ENCODE measurements around the gene NDRG3.
"Not testable (repeated sequence)": the region's sequence is repeated elsewhere in the genome, so short reads cannot be mapped to it uniquely, and the experiment has no call there.

Gene NDRG3

GRCh38 chr20:36644032-36644705, 101.7 kb downstream of the NDRG3 start:
- no peak for DNase-seq (ENCODE audit: low read depth)

- DNase-seq (ENCODE audit: low read depth), result no peak
These were observed 103.8 kb downstream of the NDRG3 start for GRCh38 chr20:36642136-36642535.

DNA sequence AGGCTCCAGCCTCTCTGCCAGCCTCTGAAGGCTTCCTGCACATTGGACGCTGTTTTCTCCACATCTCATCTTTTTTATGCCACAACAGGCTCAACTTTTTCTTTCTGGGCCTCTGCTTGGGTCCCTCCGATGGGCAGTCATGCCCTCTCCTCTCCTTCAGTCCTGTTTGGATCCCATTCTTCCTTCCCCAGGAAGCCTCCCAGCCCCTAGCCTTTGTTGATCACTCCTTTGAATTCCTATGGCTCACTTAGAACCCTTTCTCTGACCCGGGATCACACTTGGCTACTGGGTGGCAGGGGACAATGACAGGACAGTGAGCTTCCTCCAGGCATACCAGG, 104.4 kb downstream of the NDRG3 start:
- no peak for DNase-seq (ENCODE audit: low read depth)

GRCh38 chr20:36638876-36639400, 107.0 kb downstream of the NDRG3 start:
- not testable (repeated sequence) for DNase-seq (ENCODE audit: low read depth)

DNA sequence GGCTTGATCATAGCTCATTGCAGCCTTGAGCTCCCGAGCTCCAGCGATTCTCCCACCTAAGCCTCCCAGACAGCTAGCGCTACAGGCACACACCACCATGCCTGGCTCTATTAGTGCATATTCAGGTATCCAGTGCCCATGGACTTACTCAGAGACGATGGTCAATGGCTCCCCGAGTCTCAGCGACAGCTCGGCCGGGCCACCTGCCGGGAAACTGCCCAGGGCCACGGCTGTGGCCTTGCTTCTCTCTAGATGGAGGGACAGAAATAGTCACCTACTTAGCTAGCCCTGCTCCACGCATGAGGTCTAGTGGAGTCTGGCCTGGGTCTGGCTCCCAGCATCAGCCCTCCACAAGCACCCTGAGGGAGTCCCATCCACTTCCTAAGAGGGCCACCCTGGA, 111.5 kb downstream of the NDRG3 start:
- DNase-seq (ENCODE audit: low read depth), result no peak

- DNase-seq (ENCODE audit: low read depth), result no peak
These were observed 112.6 kb downstream of the NDRG3 start for GRCh38 chr20:36633285-36633772.

DNA sequence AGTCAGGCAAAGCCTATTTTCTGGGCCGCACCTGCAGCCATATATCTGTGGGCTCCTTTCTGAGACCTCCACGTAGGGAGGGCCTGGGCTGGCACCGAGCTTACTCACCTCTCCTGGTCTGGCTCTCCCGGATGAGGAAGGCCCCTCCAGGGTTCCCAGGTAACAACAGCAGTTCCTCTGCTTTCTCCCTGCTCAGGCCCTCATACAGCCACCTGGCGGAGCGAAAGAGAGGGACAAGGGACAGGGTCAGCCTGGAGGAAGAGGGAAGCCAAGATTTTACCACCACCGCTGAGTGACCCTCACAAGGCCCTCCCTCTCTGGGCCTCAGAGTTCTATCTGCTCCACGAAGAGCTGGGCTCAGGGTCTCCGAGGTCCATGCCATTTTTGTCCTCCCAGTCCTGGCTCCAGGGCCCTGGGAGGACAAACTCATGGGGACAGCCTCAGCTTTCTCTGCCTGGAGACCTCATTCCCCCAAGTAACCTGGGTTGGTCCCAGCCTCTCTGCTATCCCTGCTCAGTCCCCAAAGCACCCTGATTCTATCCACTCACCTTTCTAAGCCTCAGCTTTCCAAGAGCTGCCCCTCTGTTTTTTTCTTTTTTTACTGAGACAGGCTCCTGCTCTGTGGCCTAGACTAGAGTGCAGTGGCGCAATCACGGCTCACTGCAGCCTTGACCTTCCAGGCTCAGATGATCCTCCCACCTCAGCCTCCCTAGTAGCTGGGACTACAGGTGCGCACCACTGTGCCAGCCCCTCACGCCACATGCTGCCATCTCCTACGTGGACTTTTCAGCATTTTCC, 113.2 kb downstream of the NDRG3 start:
- no peak for DNase-seq (ENCODE audit: low read depth)

GRCh38 chr20:36632147-36632486, 113.8 kb downstream of the NDRG3 start:
- DNase-seq (ENCODE audit: low read depth), result no peak

GRCh38 chr20:36631646-36632045, 114.2 kb downstream of the NDRG3 start:
- no peak for DNase-seq (ENCODE audit: low read depth)

DNA sequence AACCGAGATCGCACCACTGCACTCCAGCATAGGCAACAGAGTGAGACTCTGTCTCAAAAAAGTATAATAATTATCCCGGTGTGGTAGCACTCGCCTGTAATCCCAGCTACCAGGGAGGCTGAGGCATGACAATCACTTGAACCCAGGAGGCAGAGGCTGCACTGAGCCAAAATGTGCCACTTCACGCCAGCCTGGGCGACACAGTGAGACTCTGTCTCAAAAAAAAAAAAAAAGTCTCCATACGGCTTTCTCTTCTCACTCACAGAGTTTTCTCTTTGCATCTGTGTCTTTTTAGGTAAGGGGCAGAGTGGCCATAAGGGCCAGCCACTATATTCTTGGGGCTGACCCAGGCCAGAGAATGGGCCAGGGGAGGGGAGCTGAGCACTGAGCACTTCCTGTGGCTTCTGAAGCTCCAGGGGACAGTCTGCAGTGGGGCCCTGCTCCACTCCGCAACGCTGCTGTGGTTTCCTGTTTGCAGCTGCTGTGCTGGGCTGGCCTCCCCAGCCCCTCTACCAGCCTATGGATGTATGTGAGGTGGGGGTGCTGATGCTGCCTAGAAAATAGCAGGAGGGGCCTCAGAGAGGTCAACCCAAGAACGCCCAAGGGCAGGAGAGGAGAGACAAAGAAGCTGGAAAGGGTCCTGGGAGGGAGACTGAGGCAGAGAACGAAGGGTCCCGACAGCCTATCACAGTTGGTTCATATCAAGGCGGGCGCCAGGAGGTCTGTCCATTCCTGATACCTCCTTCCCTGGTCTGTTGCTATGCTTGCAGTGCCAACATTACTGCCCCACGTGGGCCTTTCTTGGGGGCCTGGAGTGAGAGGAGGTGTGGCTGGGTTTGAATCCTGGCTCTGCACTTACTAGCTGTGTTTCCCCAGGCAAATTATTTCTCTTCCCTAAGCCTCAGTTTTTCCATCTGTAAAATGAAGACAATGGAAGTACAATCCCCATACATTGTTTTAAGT, 115.9 kb downstream of the NDRG3 start:
- no peak for DNase-seq (ENCODE audit: low read depth)

DNA sequence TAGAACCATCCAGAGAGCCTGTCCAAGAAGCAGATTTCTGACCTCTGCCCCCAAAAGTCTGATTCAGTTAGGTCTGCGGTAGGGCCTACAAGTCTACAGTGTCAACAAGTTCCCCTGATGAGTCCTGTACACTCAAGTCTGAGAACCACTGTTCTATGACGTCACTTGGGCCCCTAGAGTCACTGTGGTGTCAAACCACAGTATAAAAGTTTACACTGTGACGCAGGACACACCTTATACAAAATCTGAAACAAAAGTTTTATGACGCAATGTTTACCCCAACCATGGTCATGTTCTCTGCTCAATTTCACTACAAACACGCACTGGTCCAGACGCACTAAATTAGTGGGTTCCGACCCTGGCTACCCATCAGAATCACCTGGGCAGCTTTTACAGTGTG, 117.8 kb downstream of the NDRG3 start:
- DNase-seq (ENCODE audit: low read depth), result no peak

DNA sequence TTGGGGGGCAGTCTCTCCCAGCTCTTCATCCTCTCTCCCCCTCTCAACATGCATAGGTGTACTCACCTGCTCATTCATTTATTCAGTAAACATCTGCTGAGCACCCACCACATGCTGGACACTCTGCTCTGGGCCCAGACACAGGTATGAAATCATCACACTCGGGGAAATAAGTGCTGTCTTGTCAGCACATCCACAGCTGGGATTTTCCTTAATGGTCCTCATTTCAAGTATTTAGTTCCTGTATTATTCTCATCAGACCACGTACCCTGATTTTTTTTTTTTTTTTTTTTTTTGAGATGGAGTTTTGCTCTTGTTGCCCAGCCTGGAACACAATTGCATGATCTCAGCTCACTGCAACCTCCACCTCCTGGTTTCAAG, 121.0 kb downstream of the NDRG3 start:
- no peak for DNase-seq (ENCODE audit: low read depth)

- no peak for DNase-seq (ENCODE audit: low read depth)
These were observed 121.6 kb downstream of the NDRG3 start for GRCh38 chr20:36624068-36624943.

GRCh38 chr20:36623444-36623843, 122.4 kb downstream of the NDRG3 start:
- DNase-seq (ENCODE audit: low read depth), result no peak

DNA sequence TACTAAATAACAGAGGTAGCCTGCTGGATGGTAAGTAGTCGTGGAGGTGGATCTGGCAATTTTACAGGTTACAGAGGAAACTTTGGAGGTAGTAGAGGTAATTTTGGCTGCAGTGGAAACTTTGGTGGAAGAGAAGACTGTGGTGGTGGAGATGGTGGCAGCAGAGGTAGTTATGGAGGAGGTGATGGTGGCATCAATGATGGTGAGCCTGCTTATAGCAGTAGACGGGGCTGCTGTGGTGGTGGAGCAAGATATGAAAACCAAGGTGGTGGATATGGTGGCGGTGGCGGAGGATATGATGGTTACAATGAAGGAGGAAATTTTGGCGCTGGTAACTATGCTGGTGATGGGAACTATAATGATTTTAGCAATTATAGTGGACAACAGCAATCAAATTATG, 125.0 kb downstream of the NDRG3 start:
- DNase-seq (ENCODE audit: low read depth), result no peak

GRCh38 chr20:36614781-36615557, 130.9 kb downstream of the NDRG3 start:
- DNase-seq (ENCODE audit: low read depth), result no peak

DNA sequence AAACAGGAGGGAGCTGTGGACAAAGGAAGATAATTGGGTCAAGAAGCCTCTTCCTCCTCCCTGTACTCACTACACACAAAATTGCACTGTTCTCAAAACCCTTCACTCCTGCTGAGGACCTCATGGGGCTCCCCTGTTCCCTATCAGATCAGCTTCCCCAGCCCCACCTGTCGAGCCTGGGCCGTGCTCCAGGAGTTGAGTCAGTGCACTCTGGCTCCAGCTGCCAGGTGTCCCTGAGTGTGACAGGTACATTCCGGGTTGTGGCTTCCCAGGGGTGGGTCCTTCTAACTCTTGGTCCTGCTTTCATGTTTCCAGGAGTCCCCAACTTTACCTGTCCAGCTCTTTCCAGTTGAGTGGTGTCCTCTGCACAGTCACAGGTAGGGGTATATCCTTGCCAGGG, 131.9 kb downstream of the NDRG3 start:
- DNase-seq (ENCODE audit: low read depth), result no peak

DNA sequence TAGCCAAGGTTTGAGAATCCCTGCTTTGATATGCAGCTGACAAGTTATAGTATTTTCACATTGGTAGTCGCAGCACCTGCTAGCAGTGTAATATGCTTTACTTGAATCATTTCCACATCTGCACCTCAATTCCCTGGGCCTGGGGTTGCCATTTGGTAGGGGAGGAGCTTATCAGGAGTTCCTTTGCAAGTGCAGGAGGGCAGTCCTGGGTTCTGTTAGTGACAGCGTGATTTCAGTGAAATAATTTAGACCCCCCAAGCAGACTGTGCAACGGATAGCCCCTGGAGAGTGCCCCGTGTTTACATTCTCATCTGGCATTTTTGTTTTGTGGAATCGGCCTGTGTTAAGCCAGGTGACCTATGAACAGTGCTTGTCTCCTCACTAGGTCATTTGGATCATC, 134.3 kb downstream of the NDRG3 start:
- DNase-seq (ENCODE audit: low read depth), result no peak

GRCh38 chr20:36608388-36608728, 137.5 kb downstream of the NDRG3 start:
- DNase-seq (ENCODE audit: low read depth), result not testable (repeated sequence)

DNA sequence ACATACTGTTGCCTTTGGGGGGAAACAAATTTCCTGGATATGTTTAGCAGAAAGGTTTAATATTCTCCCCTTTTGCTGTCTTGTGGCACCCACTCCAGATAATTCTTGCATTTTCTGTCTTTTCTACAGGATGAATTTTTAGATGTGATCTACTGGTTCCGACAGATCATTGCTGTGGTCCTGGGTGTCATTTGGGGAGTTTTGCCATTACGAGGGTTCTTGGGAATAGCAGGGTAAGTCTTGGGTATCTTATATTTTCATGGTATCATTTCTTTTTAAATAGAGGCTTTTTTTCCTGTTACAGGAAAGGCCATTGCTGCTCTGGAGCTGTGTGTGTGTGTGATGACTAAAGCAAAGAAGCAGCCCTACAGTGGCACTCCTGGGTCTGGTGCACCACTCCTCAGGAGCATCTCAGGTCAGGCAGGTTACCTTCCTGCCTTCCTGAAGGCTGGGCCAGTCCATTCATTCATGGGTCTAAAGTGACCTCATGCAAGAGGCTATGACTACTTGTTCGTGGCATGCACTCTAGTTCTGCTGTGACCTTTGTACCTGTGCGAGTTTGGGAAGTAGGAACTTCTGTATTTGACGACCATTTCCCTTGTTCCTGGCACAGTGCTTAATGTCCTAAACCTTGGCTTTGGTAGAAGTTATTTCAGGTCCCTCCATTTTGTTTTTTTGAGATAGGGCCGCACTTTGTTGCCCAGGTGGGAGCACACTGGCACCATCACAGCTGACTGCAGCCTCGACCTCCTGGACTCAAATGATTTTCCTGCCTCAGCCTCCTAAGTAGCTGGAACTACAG, 138.1 kb downstream of the NDRG3 start:
- DNase-seq (ENCODE audit: low read depth), result no peak
